Neuronal stem cell (in vitro differentiated cells): Measurements from ENCODE around the gene COMMD1.

Experiments used
- DNase-seq: peaks from one replicate; pipeline ENCODE4 v3.0.0-alpha.2; 2013; ENCODE audit warnings: low spot score
- H2AFZ ChIP-seq: one replicate; pipeline ENCODE4 v1.6.1; 2013; ENCODE audit warnings: mild to moderate bottlenecking, low read length, inconsistent platforms
- H2AK5ac ChIP-seq: 2 replicates; pipeline ENCODE4 v1.6.1; 2013; ENCODE audit warnings: low read depth, mild to moderate bottlenecking, inconsistent platforms, low read length, moderate library complexity, mixed read lengths
- H2BK120ac ChIP-seq: 2 replicates; pipeline ENCODE4 v1.6.1; 2013; ENCODE audit warnings: low read depth, mild to moderate bottlenecking, inconsistent platforms, low read length, moderate library complexity, mixed read lengths
- H2BK12ac ChIP-seq: one replicate; pipeline ENCODE4 v1.6.1; 2013; ENCODE audit warnings: low read length, inconsistent platforms
- H2BK15ac ChIP-seq: 2 replicates; pipeline ENCODE4 v1.6.1; 2013; ENCODE audit warnings: mild to moderate bottlenecking, low read length, inconsistent platforms, mixed read lengths
- H2BK5ac ChIP-seq: one replicate; pipeline ENCODE4 v1.6.1; 2013; ENCODE audit warnings: inconsistent platforms, mild to moderate bottlenecking, low read length, moderate library complexity
- H3K14ac ChIP-seq: one replicate; pipeline ENCODE4 v1.6.1; 2013; ENCODE audit warnings: low read length, inconsistent platforms
- H3K18ac ChIP-seq: 2 replicates; pipeline ENCODE4 v1.6.1; 2013; ENCODE audit warnings: low read length, inconsistent platforms
- H3K23ac ChIP-seq: 2 replicates; pipeline ENCODE4 v1.6.1; 2013; ENCODE audit warnings: low read depth, mild to moderate bottlenecking, mixed read lengths, low read length, inconsistent platforms; ENCODE audit not compliant: poor library complexity
- H3K27ac ChIP-seq: replicated peaks from 3 replicates; pipeline ENCODE4 v1.5.1; 2013; ENCODE audit warnings: low read length, inconsistent platforms
- H3K27me3 ChIP-seq, 3 experiments: 2 replicates each; pipeline ENCODE4 v1.6.1; 2013; ENCODE audit warnings: low read length in 3 of 3, mild to moderate bottlenecking in 2 of 3, inconsistent platforms in 1 of 3, low read depth in 1 of 3, mixed read lengths in 1 of 3, moderate library complexity in 1 of 3; ENCODE audit not compliant: control insufficient read depth in 3 of 3, insufficient read depth in 3 of 3
- H3K36me3 ChIP-seq, 2 donors: replicated peaks in 1 of 2; 2 replicates each; pipeline ENCODE4 v1.6.1; 2013; ENCODE audit warnings: low read length in 2 of 2; ENCODE audit not compliant: control insufficient read depth in 2 of 2, insufficient read depth in 2 of 2
- H3K4ac ChIP-seq: 2 replicates; pipeline ENCODE4 v1.6.1; 2013; ENCODE audit warnings: inconsistent platforms, mild to moderate bottlenecking, low read length, moderate library complexity
- H3K4me1 ChIP-seq, 2 donors: 1 replicate in 1 of 2; 2 replicates in 1 of 2; pipeline ENCODE4 v1.6.1; 2013; ENCODE audit warnings: low read length in 2 of 2, low read depth in 1 of 2; ENCODE audit not compliant: control insufficient read depth in 2 of 2, insufficient read depth in 1 of 2
- H3K4me2 ChIP-seq: one replicate; pipeline ENCODE4 v1.6.1; 2013; ENCODE audit warnings: mild to moderate bottlenecking, low read length, inconsistent platforms; ENCODE audit not compliant: insufficient read depth, poor library complexity, severe bottlenecking
- H3K4me3 ChIP-seq, 2 donors: 2 replicates each; pipeline ENCODE4 v1.5.1; 2013; ENCODE audit warnings: low read length in 2 of 2, mild to moderate bottlenecking in 2 of 2, inconsistent platforms in 1 of 2, moderate library complexity in 1 of 2
- H3K79me1 ChIP-seq: one replicate; pipeline ENCODE4 v1.6.1; 2013; ENCODE audit warnings: low read depth, mild to moderate bottlenecking, inconsistent platforms, low read length, moderate library complexity
- H3K9ac ChIP-seq: one replicate; pipeline ENCODE4 v1.6.1; 2013; ENCODE audit warnings: mild to moderate bottlenecking, low read depth, low read length, inconsistent platforms; ENCODE audit not compliant: poor library complexity
- H3K9me3 ChIP-seq, 2 donors: replicated peaks in 1 of 2; 2 replicates each; pipeline versions ENCODE3 to v1.6.1; 2013; ENCODE audit warnings: low read length in 2 of 2, mild to moderate bottlenecking in 2 of 2, inconsistent platforms in 1 of 2, low read depth in 1 of 2, mixed read lengths in 1 of 2, moderate library complexity in 1 of 2; ENCODE audit not compliant: control insufficient read depth in 2 of 2, insufficient read depth in 1 of 2
- H4K8ac ChIP-seq: one replicate; pipeline ENCODE4 v1.6.1; 2013; ENCODE audit warnings: low read depth, mild to moderate bottlenecking, inconsistent platforms, low read length, moderate library complexity
- H4K91ac ChIP-seq: one replicate; pipeline ENCODE4 v1.6.1; 2013; ENCODE audit warnings: low read length, low read depth, mild to moderate bottlenecking, inconsistent platforms; ENCODE audit not compliant: poor library complexity
- WGBS, 2 donors: extraction: QIAGEN DNeasy Blood & Tissue Kit; methylation state at CpG; one replicate each; pipeline ENCODE4 v1.1.7; 2013; ENCODE audit warnings: missing lambda C conversion rate in 2 of 2, mixed read lengths in 1 of 2; ENCODE audit not compliant: insufficient read length in 2 of 2, insufficient replicate concordance in 1 of 2; ENCODE audit errors: extremely low coverage in 2 of 2; 5-methylcytosine and 5-hydroxymethylcytosine counted together

COMMD1 gene

GRCh38 chr2:61922714-61923113, 17.2 kb downstream of the COMMD1 start:
- H2BK12ac ChIP-seq: no peak overlapping the region
- no peaks in the 10 kb centered on the region for H3K27me3 ChIP-seq
- H2AFZ ChIP-seq: no peak overlapping the region
- H2BK5ac ChIP-seq: no peak overlapping the region
- no peak overlapping the region for H3K27ac ChIP-seq
- H2BK15ac ChIP-seq: no peak overlapping the region
- H3K4me1 ChIP-seq: no peaks in the 10 kb centered on the region
- no peak overlapping the region for H4K8ac ChIP-seq
- no peak overlapping the region for H3K23ac ChIP-seq
- no peaks in the 10 kb centered on the region for H3K36me3 ChIP-seq
- H3K14ac ChIP-seq: no peak overlapping the region
- no peak overlapping the region for H2BK120ac ChIP-seq
- no peaks in the 10 kb centered on the region for H3K9me3 ChIP-seq
- no peak overlapping the region for H2AK5ac ChIP-seq
- no peak overlapping the region for H3K9ac ChIP-seq
- no peak overlapping the region for H3K4ac ChIP-seq
- DNase-seq: no peak
- H4K91ac ChIP-seq: no peak overlapping the region
- no peak overlapping the region for H3K4me2 ChIP-seq
- no peak overlapping the region for H3K18ac ChIP-seq
- no peaks in the 10 kb centered on the region for H3K79me1 ChIP-seq
- no peak overlapping the region for H3K4me3 ChIP-seq

DNA sequence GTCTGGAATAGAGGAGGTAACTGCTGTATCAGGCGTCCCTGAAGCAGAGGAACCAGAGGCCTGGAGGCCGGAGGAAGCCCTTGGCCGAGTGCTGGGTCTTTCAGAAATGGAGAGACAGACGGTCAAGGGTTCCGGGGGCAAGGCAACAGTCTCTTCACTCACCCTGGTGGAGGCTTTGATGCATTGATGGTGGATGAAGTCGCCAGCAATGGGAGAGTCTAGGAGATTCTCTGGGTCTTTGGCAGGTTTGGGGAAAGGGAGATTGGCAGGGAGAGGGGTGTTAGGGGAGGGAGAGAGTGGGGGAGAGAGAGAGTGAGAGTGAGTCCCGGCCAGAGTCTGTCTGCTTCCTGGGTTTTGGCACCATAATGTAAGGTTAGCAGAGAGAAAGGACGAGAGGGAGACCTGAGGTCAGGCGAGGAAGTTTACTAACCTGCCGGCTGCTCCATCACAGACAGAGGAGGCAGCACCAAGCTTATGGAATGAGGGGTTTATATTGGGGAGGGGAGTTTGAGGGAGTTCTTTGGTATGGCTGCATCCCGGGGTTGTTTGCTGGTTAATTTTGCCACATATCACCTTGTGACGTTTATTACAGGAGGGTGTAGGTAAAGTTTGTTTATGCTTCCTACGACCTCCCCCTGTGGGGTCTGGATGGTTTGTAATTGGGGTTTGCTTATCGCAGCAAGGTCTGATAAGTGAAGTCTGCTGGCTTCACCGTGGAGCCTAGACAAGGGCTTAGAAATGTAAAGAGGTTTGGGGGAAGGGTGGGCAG, 19.6 kb downstream of the COMMD1 start:
- H3K4me3 ChIP-seq: no peak overlapping the region
- no peaks in the 10 kb centered on the region for H3K9me3 ChIP-seq
- H3K79me1 ChIP-seq: no peaks in the 10 kb centered on the region
- no peak overlapping the region for H4K8ac ChIP-seq
- no peak overlapping the region for H2AK5ac ChIP-seq
- H3K4me2 ChIP-seq: no peak overlapping the region
- no CpG with 5 or more reads among the region's 15 CpGs for WGBS, 2 donors
- no peak for DNase-seq
- H3K14ac ChIP-seq: no peak overlapping the region
- H2AFZ ChIP-seq: no peak overlapping the region
- H2BK5ac ChIP-seq: no peak overlapping the region
- no peak overlapping the region for H3K4ac ChIP-seq
- no peak overlapping the region for H2BK15ac ChIP-seq
- H3K27ac ChIP-seq: no peak overlapping the region
- H3K23ac ChIP-seq: no peak overlapping the region
- H3K9ac ChIP-seq: no peak overlapping the region
- H3K27me3 ChIP-seq: no peaks in the 10 kb centered on the region
- no peak overlapping the region for H4K91ac ChIP-seq
- no peak overlapping the region for H2BK120ac ChIP-seq
- no peaks in the 10 kb centered on the region for H3K4me1 ChIP-seq
- H3K18ac ChIP-seq: no peak overlapping the region
- no peak overlapping the region for H2BK12ac ChIP-seq
- H3K36me3 ChIP-seq: no peaks in the 10 kb centered on the region

DNA sequence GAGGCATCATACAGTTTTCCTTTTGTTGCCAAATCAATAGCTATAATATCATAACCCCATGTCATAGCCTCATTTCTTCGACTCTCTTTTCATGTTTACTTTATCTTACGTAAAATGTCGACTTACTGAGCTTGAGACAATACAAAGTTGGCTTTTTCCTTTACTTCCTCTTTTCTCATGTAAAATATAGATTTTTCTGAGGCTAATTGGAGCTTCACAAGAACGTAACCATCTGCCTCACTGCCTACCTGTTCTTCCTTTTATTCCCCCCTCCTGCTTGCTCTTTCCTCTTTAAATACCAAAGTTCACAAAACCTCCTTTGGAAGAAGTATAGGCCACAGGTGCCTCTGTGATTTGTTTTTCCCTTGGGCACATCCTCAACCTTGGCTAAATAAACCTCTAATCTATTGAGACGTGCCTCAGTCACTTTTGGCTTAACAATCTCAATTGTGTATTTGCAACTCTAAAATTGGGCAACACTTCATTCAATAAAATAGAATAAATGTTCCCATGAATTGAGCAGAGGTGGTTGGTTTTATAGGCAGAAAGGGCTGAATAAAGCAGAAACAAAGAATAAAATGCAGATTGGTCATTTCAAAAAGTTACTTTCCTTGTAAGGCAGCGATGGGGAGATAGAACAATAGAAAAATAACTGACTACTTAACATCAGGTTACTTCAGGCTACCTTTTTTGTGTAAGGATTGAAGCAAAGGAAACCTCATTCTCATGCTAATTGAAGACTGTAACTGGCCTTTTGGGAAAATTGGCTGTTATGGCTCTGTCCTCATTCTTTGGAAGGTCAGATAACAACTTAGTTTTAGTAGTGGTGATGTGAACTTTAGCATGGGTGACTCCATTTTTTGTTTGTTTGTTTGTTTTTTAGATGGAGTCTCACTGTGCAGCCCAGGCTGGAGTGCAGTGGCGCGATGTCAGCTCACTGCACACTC, 21.3 kb downstream of the COMMD1 start:
- H3K4ac ChIP-seq: no peak overlapping the region
- H4K8ac ChIP-seq: no peak overlapping the region
- H3K79me1 ChIP-seq: no peaks in the 10 kb centered on the region
- H3K18ac ChIP-seq: no peak overlapping the region
- H3K23ac ChIP-seq: no peak overlapping the region
- DNase-seq: no peak
- no peak overlapping the region for H3K4me3 ChIP-seq
- no peak overlapping the region for H4K91ac ChIP-seq
- no peaks in the 10 kb centered on the region for H3K27me3 ChIP-seq
- no peak overlapping the region for H3K9ac ChIP-seq
- H3K36me3 ChIP-seq: no peaks in the 10 kb centered on the region
- H2BK5ac ChIP-seq: no peak overlapping the region
- H3K4me1 ChIP-seq: no peaks in the 10 kb centered on the region
- no peak overlapping the region for H3K4me2 ChIP-seq
- H2BK120ac ChIP-seq: no peak overlapping the region
- WGBS, 2 donors: no CpG with 5 or more reads among the region's 8 CpGs
- H3K27ac ChIP-seq: no peak overlapping the region
- no peaks in the 10 kb centered on the region for H3K9me3 ChIP-seq
- no peak overlapping the region for H3K14ac ChIP-seq
- no peak overlapping the region for H2AFZ ChIP-seq
- H2BK15ac ChIP-seq: no peak overlapping the region
- H2BK12ac ChIP-seq: no peak overlapping the region
- no peak overlapping the region for H2AK5ac ChIP-seq

- no peak overlapping the region for H3K4me2 ChIP-seq
- H3K9me3 ChIP-seq: peaks cover 7 to 8% of the 10 kb centered on the region in 2 donors
- no peak overlapping the region for H2AK5ac ChIP-seq
- no peaks in the 10 kb centered on the region for H3K4me1 ChIP-seq
- no peaks in the 10 kb centered on the region for H3K36me3 ChIP-seq
- H2AFZ ChIP-seq: no peak overlapping the region
- H3K27ac ChIP-seq: no peak overlapping the region
- no peak overlapping the region for H3K23ac ChIP-seq
- no peak overlapping the region for H2BK12ac ChIP-seq
- no CpG with 5 or more reads among the region's 5 CpGs for WGBS, 2 donors
- H2BK120ac ChIP-seq: no peak overlapping the region
- no peak overlapping the region for H3K14ac ChIP-seq
- no peak for DNase-seq
- H2BK15ac ChIP-seq: no peak overlapping the region
- H3K18ac ChIP-seq: no peak overlapping the region
- H3K79me1 ChIP-seq: peaks cover 5% of the 10 kb centered on the region
- no peak overlapping the region for H3K9ac ChIP-seq
- peaks cover 0 to 2% (median 0%) of the 10 kb centered on the region in 3 experiments for H3K27me3 ChIP-seq
- H4K91ac ChIP-seq: no peak overlapping the region
- no peak overlapping the region for H2BK5ac ChIP-seq
- no peak overlapping the region for H3K4ac ChIP-seq
- no peak overlapping the region for H3K4me3 ChIP-seq
- H4K8ac ChIP-seq: no peak overlapping the region
Measured at GRCh38 chr2:61928826-61929461, 23.5 kb downstream of the COMMD1 start.
